HepG2 (cell line): ENCODE measurements around the gene EPM2A.

Source experiments
- EP300 ChIP-seq, 3 experiments: sonication (generic) in 1 of 3; formaldehyde crosslinking in 1 of 3; IDR thresholded peaks; 2 replicates each; pipeline versions ENCODE4 v1.5.1 to v1.6.1; 2011 to 2020; ENCODE audit warnings: low read depth in 2 of 3, low read length in 2 of 3, borderline replicate concordance in 1 of 3, improper control_type of control experiment in 1 of 3, mild to moderate bottlenecking in 1 of 3, missing genetic modification reagents in 1 of 3, moderate library complexity in 1 of 3
- MXI1 ChIP-seq: IDR thresholded peaks from 3 replicates; pipeline ENCODE4 v1.6.1; 2012; ENCODE audit warnings: low read depth, low read length, inconsistent platforms, borderline replicate concordance
- PLRG1 ChIP-seq: fragments of 450-650 bp; conservative IDR thresholded peaks from 2 replicates; pipeline ENCODE4 v1.6.1; 2016
- PREB ChIP-seq: sonication (generic); formaldehyde crosslinking; IDR thresholded peaks from 2 replicates; pipeline ENCODE4 v1.4.0; 2020; ENCODE audit warnings: missing genetic modification reagents
- ZNF335 ChIP-seq: sonication (generic); formaldehyde crosslinking; IDR thresholded peaks from 2 replicates; pipeline ENCODE4 v1.4.0; 2020; ENCODE audit warnings: missing genetic modification reagents
- ZNF674 ChIP-seq: sonication (generic); formaldehyde crosslinking; IDR thresholded peaks from 2 replicates; pipeline ENCODE4 v1.5.0; 2020; ENCODE audit warnings: low read depth, mild to moderate bottlenecking, missing genetic modification reagents

DNA sequence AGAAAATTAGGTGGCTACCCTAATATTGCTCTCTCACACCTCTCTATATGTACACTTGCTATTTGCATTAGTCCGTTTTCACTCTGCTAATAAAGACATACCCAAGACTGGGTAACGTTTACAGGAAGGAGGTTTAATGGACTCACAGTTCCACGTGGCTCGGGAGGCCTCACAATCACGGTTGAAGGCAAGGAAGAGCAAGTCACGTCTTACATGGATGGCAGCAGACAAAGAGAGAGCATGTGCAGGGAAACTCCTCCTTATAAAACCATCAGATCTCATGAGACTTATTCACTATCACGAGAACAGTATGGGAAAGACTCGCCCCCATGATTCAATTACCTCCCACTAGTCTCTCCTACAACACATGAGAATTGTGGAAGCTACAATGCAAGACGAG lies 53.4 kb downstream of the EPM2A start:
- TF ChIP-seq ZNF674 (CRISPR knock-in tag) (no peak), PREB (CRISPR knock-in tag) (no peak), EP300 (IDR thresholded peaks at IDR 0.05; ENCODE audit: low read depth in 2 of 2, low read length in 2 of 2) (no peak), EP300 (CRISPR knock-in tag; IDR thresholded peaks at IDR 0.05; ENCODE audit: borderline replicate concordance) (no peak), PLRG1 (no peak), ZNF335 (no peak), MXI1 (no peak)
